Endometrial microvascular endothelial cells (primary cell): ENCODE measurements around the gene PHACTR2. TPM values are rescaled to one million over a fixed set of nuclear protein-coding genes. Genes with fewer than 3 reads are reported as not detected.

ENCODE experiments used
- in situ Hi-C: cut with HindIII; loops from 2 replicates; pipeline ENCODE4 v1.10.0; 2017; ENCODE audit warnings: low sequenced_read_pairs, low pct_unique_long_range_greater_than_20kb; ENCODE audit errors: inconsistent ontology term
- total RNA-seq: library from RNA; depleted of rRNA; stranded (reverse); fragments of >200 nt; gene quantifications from one replicate; pipeline ENCODE4 v1.2.3, GENCODE V29; 2015; ENCODE audit errors: inconsistent ontology term

Gene PHACTR2
- total RNA-seq, 1 donor from 2014 or later, result 91.1 TPM

DNA sequence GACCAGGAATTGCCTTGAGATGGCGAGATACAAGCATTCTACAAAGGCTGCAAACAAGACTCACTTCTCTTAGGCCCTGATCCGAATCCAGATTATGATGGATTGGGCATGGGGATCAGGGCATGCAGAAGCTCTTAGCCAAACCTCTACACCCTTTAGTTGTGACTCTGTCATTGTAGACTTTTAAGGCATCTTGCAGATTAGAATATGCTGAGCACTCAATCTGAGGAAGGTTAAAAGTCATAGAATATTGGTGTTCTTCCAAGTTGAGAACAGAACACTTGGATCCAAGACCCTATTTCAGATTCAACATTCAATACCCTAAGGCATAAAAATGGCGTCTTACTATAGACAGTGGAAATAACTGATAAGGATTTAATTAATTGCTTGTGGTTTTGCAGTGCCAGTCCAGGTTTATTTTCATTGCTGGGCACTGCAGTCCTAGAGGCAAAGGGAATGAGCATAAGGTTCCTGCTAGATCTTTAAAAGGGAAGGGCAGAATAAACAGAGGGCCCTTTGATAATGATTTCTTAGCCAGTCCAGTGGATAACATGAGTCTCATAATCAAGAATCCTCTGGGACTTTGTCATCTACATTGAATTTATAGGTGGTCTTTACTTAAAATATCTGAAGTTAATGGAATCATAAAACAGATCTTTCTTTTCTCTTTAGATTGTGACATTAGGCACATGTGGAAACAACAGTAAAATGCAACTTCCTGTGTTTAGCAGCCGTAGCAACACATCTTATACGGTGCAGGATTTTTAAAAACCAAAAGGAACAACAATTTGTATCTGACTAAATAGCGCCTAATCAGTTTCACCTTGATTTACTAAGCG is 17.6 kb downstream of the PHACTR2 start:
- in situ Hi-C loops, result no loop called here

DNA sequence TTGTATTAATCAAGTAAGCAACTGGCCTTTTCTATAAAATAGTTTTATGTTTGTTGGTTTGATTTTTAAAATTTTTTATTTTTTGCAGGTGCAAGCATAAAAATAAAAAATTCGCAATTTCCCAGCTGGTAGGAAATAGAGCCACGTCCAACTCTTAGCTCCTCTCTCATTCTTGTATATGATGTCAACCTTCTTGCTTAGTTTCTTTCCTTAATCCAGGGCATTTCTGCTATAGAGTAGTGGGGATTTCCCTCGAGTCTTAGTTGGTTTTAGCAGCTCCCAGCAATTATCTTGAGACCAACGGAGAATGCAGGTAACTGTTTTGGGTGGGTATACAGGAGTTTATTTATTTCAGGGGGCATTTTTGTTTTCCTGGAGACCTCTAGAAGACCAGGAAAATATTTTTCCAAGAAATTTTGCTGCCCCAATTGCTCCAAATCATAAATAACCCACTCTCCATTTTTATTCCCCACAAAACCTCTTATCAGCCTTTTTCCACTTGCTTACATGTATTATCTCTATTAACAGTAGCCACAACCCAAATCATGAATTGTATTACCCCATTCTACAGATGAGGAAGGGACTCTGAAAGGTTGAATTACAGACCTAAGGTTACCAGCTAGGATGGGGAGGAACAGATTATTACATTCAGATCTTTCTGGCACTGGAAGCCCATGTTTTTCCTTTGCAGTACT is 18.4 kb downstream of the PHACTR2 start:
- in situ Hi-C loops, result no loop called here

DNA sequence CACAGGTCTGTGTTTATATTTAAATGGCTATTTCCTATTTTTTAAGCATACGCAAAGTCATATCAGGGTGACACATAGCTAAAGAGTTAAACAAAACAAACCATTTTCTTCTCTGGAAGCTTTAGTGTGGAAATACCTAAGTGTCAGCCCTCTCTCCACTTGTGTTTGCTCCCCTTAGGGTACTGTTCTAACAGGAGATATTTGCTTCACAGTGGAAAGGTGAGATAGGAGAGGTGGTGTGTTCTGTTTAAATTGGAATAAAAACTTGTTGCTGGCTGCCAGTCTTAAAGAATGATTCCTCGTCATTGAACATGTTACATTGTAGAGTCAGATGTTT is 18.9 kb downstream of the PHACTR2 start:
- in situ Hi-C loops, result no loop called here

DNA sequence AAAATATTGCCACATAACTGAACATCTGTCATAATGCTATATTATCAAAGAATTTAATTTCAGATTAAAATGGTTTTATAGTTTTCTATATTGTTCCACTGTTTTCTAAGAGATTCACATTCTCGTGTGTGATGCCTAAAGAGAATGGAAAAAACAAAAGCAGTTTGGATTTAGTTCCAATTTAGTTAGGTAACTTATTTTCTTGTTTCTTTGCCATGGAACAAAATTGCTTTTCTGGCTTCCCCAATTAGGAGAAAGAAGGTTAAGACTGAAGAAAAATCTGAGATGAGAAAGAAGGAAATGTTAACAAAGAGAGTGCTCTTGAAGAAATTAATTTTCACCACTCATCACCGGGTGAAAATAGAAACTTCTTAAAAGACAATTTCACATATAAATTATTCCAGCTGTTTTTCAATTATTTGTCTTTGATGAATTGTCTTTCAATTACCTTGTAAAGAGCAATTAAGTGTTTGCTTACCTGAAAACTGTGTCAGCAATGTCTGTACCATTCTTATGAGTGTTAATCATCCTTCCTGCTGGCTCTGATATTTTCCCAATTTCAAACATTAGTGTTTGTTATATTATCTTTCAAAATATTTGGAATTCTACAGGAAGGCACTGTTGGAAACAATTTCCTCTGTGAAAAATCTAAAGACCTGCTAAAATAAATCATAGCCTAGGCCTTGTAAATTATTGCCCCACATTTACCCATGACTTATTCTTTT is 19.5 kb downstream of the PHACTR2 start:
- in situ Hi-C loops, result no loop called here

DNA sequence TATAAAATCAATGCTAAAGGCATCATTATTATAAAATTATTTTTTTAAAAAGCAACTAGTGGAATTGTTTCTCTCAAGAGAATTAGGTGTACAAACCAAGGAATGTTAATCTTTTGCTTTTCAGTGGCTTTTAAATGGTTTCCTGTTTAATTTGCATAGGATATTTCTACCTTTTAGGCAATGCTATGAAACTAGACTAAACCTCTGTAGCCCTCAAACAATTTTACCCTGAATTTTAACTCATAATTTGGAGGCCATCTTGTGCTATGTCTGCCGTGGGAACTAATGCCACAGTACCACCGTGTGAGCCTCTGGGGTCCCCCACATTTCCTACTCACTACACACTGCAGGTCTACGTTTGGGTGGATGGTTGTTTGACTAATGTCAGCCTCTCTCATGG is 20.6 kb downstream of the PHACTR2 start:
- in situ Hi-C loops, result no loop called here

DNA sequence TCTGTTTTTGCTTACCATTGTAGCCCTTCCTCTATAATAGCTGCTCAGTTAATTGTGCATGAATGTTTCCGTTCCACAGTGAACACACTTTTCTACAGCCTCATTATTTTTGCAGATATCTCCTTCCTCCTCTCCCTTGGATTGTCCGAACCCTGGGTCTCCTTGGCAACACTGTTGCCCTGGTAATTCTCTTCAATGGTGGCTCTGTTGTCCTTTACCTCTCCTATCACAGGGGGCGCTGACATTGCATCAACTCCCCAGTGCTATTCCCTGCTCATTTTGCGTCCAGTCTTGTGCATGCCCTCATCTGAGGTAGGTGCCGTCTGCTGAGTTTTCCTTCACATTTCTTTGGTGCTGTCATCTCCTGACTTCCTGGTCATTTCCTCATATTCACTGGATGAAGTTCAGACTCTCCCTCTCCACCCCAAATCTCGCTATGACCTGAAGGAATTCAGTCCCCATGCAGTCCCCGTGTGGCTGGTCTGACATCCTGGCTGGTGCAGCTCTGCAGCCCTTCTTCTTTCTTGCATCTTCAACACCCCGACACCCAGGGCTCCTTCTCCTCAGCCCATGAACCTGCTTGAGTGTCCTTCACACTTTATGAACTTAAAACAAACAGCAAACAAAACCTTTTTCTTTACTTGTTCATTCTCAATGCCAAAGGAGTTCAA is 21.1 kb downstream of the PHACTR2 start:
- in situ Hi-C loops, result no loop called here

DNA sequence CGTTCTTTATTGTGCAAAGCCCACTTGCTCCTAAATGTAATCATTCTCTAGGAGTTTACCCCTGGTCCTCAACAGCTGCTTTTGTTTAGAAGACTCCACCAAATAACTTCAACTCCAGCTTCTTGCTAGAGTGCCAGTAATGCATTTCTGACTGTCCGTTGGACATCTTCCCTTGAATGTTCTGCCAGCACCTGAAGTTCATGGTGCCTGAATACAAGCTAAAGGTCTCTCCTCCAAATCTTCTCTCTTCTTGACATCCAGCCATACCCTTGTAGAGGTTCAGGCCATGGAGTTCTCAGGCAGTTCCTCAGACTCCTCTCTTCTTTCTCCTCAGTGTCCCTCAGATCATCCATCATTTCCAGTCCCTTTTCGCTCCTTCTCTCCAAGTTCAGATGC is 21.7 kb downstream of the PHACTR2 start:
- in situ Hi-C loops, result no loop called here

DNA sequence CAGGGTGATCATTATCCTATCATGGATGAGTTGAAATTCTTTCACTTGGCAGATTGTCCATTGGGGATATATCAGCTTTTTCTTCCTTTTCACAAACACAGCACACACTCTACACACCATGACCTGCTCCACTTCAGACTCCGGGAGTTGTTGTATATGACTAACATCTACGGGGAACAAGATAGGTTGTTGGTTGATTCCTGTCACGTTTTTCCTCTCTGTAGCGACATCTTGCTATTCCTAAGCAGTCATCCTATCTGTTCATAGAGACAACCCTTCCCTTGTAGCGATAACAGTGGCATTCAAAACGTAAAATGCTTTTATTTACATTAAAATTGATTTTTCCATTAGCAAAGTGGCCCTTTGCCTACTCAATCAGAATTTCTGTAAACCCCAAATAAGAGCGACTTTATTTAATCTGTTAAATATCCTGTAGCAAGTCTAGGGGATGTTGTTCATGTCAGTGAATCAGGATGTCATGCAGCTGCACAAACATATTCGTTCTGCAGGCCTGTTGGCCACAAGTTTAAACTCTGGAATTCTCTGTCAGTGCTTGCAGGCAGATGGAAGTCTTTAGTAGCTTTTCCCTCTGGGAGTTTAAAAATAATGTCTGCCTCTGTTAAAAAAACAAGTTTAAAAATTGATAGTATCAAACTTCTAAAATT is 23.1 kb downstream of the PHACTR2 start:
- in situ Hi-C loops, result no loop called here

DNA sequence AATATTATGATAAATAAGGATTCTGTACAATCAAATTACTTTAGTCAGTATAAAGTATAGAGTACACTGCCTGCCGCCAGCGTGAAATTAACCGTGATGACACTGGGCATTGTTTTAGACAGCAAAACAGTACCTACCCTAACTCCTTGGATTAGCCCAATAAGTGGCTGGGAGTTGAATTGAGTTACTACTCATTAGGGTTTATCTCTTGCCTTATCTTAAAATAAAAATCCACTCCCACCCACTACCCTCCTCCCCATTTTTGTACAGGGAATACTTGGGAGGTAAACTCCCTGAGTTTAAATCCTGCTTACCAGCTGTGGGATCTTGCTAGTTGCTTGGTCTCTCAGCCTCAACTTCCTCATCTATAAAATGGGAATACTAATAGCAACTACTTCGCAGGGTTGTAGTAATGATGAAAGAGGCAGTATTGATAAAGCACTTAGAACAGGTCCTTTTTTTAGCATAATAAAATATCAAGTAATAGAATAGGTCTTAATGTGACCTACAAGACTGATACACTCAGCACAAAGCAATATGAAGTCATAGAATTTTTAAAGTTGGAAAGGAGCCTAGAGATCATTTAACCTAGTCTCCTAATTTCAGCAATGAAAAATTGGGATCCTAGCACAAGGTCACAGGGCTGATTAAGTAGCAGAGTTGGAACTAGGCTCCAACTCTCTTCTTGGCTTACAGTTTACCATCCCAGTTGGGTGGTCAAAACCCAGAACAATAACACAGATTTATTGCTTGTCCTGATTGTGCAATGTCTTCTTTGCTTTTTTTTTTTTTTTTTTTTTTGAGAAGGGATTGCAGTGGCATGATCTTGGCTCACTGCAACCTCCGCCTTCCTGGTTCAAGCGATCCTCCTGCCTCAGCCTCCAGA is 23.8 kb downstream of the PHACTR2 start:
- in situ Hi-C loops, result no loop called here

DNA sequence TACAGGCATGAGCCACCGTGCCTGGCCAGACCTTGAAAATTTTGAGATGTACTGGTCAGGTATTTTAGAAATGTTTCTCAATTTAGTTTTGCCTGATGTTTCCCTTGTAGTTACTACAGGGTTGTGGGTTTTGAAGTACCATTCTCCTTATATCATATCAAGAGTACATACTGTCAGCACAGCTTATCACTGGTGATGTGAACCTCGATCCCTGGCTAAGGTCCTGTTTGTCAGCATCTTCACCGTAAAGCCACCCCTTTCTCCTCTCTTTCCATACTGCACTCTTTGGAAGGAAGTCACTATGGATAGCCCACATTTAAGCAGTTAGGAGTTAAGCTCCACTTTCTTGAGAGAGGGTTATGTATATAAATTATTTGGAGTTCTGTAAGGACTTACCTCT is 27.8 kb downstream of the PHACTR2 start:
- in situ Hi-C loops, result no loop called here

DNA sequence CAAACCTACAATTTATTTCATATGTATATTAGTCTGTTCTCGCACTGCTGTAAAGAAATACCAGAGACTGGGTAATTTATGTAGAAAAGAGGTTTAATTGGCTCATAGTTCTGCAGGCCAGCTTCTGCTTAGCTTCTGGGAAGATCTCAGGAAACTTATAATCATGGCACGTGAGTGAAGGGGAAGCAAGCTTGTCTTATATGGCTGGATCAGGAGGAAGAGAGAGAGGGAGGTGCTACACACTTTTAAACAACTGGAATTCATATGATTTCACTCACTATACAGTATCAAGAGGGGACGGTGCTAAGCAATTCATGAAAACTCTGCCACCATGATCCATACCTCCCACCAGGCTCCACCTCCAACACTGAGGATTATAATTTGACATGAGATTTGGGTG is 29.9 kb downstream of the PHACTR2 start:
- in situ Hi-C loops, result no loop called here

DNA sequence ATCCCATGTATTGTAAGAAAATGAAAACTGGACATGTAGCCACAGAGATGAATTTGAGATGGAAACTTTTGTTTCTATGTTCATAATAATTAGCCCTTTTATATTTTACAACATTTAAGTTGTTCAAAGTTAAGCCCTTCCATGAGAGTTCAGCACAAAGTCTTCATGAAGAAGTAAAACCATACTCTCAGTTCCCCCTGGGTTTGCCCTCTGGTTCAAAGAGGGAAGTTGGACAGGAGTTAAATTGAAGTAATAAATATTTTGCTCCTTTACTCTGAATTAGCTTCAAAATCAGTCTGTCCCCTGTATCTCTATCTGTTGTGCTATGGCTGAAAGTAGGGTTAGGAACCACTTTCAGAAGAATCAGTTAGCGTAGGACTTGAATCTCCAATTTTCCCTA is 31.1 kb downstream of the PHACTR2 start:
- in situ Hi-C loops, result no loop called here

DNA sequence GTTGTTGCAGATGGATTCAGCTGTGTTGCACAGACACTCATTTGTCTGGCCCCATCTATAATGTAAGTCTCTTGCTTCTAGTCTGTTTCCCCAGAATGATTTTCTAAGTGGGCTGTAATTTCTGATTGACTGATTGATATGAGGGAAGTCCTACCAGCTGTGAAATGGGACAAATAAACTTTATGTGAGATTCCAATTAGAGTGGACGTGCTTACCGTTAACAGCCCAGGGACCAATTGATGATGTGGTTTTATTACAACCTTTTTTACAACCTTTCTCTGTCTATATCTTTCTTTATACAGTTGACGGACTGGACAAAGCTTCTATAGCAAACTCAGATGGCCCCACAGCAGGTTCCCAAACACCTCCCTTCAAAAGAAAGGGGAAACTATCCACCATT is 33.9 kb downstream of the PHACTR2 start:
- in situ Hi-C loops, result no loop called here

DNA sequence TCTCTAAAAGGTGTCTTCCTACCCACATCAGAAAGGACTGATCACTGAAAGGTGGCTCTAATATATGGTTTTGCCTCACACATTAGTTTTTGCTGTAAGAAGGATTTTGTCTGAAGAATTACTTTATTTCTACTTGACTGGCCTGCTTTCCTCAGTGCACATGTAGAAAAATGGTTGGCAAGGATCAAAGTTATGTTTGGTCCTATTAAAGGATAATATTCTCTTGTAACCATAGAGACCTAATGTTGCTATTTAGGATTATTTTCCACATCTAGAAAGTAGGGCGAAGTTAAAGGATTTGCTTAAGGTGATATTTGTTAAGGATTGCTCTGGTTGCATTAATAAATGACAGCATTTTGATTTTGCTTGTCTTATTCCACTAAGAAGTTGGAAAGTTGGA is 40.7 kb downstream of the PHACTR2 start:
- in situ Hi-C loops, result no loop called here

DNA sequence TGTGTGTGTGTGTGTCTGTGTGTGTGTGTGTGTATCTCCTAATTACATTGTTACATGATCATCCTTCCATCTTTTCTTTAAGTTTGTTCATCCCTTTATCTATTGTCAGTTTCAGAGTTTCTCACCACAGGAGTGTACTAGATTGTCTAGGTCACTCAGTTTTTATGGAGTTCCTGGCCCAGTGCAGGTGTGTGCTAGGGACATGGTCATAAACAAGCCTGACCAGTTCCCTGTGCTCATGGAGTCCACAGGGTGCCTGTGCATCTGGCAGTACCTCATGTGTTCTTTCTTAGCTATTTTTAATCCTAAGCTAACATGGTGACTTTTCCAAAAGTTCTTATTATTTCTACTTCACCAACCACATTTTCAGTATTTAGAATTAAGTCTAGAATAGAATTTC is 43.9 kb downstream of the PHACTR2 start:
- in situ Hi-C loops, result no loop called here

DNA sequence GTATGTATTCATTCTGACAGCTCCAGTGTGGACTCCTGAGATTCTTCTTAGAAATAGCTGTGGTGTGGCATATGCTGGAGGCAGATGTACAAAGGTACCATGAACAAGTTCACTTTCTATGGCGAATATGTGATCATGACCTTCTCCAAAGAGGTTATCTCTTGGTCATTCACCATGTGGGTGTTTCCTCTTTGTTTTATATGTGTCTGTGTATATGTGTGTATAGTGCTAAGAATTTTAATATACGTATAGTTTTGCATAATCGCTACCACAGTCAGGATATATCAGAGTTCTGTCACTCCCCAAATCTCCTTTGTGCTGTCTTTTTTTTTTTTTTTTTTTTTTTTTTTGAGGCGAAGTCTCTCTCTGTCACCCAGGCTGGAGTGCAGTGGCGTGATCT is 47.1 kb downstream of the PHACTR2 start:
- in situ Hi-C loops, result no loop called here

DNA sequence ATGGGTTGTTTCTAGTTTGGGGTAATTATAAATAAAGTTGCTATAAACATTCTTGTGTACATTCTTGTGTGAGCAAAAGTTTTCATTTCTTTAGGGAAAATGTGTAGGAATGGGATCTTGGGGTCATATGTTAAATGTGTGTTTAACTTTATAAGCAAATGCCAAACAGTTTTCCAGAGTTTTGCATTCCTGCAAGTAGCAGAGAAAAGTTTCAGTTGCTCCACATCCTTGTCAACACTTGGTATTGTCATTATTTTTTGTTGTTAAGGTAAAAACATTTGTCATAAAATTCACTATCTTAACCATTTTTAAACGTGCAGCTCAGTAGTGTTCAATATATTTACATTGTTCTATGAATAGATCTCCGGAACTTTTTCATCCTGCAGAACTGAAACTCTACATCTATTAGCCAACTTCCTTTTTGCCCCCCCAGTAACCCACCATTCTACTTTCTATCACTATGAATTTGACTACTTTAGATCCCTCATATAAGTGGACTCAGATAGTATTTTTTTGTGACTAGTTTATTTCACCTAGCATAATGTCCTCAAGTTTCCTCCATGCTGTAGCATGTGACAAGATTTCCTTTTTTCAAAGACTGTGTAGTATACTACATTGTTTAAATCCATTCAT is 48.4 kb downstream of the PHACTR2 start:
- in situ Hi-C loops, result no loop called here

DNA sequence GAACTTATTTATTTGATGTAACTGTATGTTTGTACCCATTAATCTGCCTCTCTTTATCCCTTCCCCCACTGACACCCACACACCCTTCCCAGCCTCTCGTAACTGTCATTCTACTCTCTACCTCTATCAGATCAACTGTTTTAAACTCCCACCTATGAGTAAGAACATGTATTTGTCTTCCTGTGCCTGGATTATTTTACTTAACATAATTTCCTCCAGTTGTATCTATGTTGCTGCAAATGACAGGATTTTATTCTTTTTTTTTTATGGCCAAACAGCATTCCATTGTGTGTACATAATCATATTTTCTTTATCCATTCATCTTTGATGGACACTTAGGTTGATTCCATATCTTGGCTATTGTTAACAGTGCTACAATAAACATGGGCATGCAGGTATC is 49.3 kb downstream of the PHACTR2 start:
- in situ Hi-C loops, result no loop called here
